Activated naive CD4-positive, alpha-beta T cell treated with anti-CD3 and anti-CD28 coated beads, Interleukin-2, amount 50 U/mL, for 16 hours (primary cell): ENCODE data around the gene TBX4.
"Not testable (repeated sequence)": the region's sequence is repeated elsewhere in the genome, so short reads cannot be mapped to it uniquely, and the experiment has no call there.

Experiments
- DNase-seq: peaks from one replicate; pipeline ENCODE4 v3.0.0-alpha.2; 2020

TBX4 gene

GRCh38 chr17:61502292-61502691 lies 50.1 kb downstream of the TBX4 start:
- DNase-seq = no peak

GRCh38 chr17:61503961-61504360 lies 51.7 kb downstream of the TBX4 start:
- DNase-seq = no peak

GRCh38 chr17:61504697-61505096 lies 52.5 kb downstream of the TBX4 start:
- DNase-seq = no peak

GRCh38 chr17:61505846-61506627 lies 53.8 kb downstream of the TBX4 start:
- DNase-seq = no peak

GRCh38 chr17:61507383-61508066 lies 55.3 kb downstream of the TBX4 start:
- no peak for DNase-seq

- no peak for DNase-seq
Observed at GRCh38 chr17:61508912-61509311, 56.7 kb downstream of the TBX4 start.

- not testable (repeated sequence) for DNase-seq
Observed at GRCh38 chr17:61509454-61509853, 57.2 kb downstream of the TBX4 start.

- no peak for DNase-seq
Observed at GRCh38 chr17:61510237-61510636, 58.0 kb downstream of the TBX4 start.

- DNase-seq = no peak
Observed at GRCh38 chr17:61510991-61511390, 58.8 kb downstream of the TBX4 start.

- DNase-seq = no peak
Observed at GRCh38 chr17:61511480-61512182, 59.4 kb downstream of the TBX4 start.

- no peak for DNase-seq
Observed at GRCh38 chr17:61514491-61514890, 62.3 kb downstream of the TBX4 start.

GRCh38 chr17:61517265-61517664 lies 65.0 kb downstream of the TBX4 start:
- DNase-seq = no peak

GRCh38 chr17:61517843-61518606 lies 65.8 kb downstream of the TBX4 start:
- no peak for DNase-seq

GRCh38 chr17:61519139-61519538 lies 66.9 kb downstream of the TBX4 start:
- DNase-seq = no peak

GRCh38 chr17:61519754-61520440 lies 67.7 kb downstream of the TBX4 start:
- no peak for DNase-seq

GRCh38 chr17:61520897-61521296 lies 68.7 kb downstream of the TBX4 start:
- no peak for DNase-seq

- no peak for DNase-seq
Observed at GRCh38 chr17:61522088-61522487, 69.9 kb downstream of the TBX4 start.

GRCh38 chr17:61524319-61524718 lies 72.1 kb downstream of the TBX4 start:
- no peak for DNase-seq

GRCh38 chr17:61527441-61527840 lies 75.2 kb downstream of the TBX4 start:
- DNase-seq = not testable (repeated sequence)

- no peak for DNase-seq
Observed at GRCh38 chr17:61528171-61528570, 75.9 kb downstream of the TBX4 start.

GRCh38 chr17:61531223-61531622 lies 79.0 kb downstream of the TBX4 start:
- DNase-seq = no peak

- no peak for DNase-seq
Observed at GRCh38 chr17:61532826-61533225, 80.6 kb downstream of the TBX4 start.
